ENCODE data around the gene DEF6.

The DEF6 gene

GRCh38 chr6:35296931-35297600, 552 bp upstream of the DEF6 start:
- Histone ChIP-seq H3K9me3 (replicated peaks; ENCODE audit: insufficient read depth, low read length) (no peaks in the 10 kb centered on the region), H3K9ac (ENCODE audit: low read length) (peak overlapping the region; percentile 42), H3K27ac (ENCODE audit: low read length) (peak overlapping the region; percentile 58; the same call in 1 of the 2 replicates), H3K27me3 (replicated peaks; ENCODE audit: insufficient read depth, low read length) (no peaks in the 10 kb centered on the region), H3F3A (ENCODE audit: insufficient read depth, low read length) (peaks cover 10% of the 10 kb centered on the region), H2AFZ (ENCODE audit: low read length) (peak overlapping the region; percentile 54), H3K4me3 (ENCODE audit: low read length) (no peak overlapping the region), H3K4me1 (ENCODE audit: low read length) (peaks cover 40% of the 10 kb centered on the region), H4K20me1 (ENCODE audit: insufficient read depth, low read length) (no peaks in the 10 kb centered on the region), H3K9me2 (replicated peaks; ENCODE audit: insufficient read depth, low read length) (no peaks in the 10 kb centered on the region), H3K36me3 (replicated peaks; ENCODE audit: insufficient read depth, low read length) (no peaks in the 10 kb centered on the region), H3K4me2 (ENCODE audit: low read depth, low read length) (peak overlapping the region; percentile 47; the same call in 1 of the 2 replicates), H3K79me2 (ENCODE audit: low read length) (peaks cover 39% of the 10 kb centered on the region)
- DNase-seq, result no peak
- TF ChIP-seq CTCF (IDR thresholded peaks at IDR 0.05; ENCODE audit: low read length), result no peak
- TF ChIP-seq EZH2 (optimal IDR thresholded peaks at IDR 0.05; ENCODE audit: low read depth, low read length), result no peak
- no peak for TF ChIP-seq EZH2phosphoT487 (IDR thresholded peaks at IDR 0.05; ENCODE audit: low read length)

GRCh38 chr6:35298625-35299140, 1.1 kb downstream of the DEF6 start:
- H3K36me3 ChIP-seq (replicated peaks; ENCODE audit: insufficient read depth, low read length), result no peaks in the 10 kb centered on the region
- H3F3A ChIP-seq (ENCODE audit: insufficient read depth, low read length), result peaks cover 26% of the 10 kb centered on the region
- H2AFZ ChIP-seq (ENCODE audit: low read length), result no peak overlapping the region
- H3K4me1 ChIP-seq (ENCODE audit: low read length), result peaks cover 50% of the 10 kb centered on the region
- peak overlapping the region; percentile 80 for H3K4me3 ChIP-seq (ENCODE audit: low read length)
- no peaks in the 10 kb centered on the region for H3K9me2 ChIP-seq (replicated peaks; ENCODE audit: insufficient read depth, low read length)
- H3K9ac ChIP-seq (ENCODE audit: low read length), result peak overlapping the region; percentile 86
- H3K4me2 ChIP-seq (ENCODE audit: low read depth, low read length), result peak overlapping the region; percentile 61
- no peaks in the 10 kb centered on the region for H4K20me1 ChIP-seq (ENCODE audit: insufficient read depth, low read length)
- DNase-seq, result peak; percentile 30
- no peaks in the 10 kb centered on the region for H3K9me3 ChIP-seq (replicated peaks; ENCODE audit: insufficient read depth, low read length)
- H3K27ac ChIP-seq (ENCODE audit: low read length), result peak overlapping the region; percentile 58; the same call in 1 of the 2 replicates
- TF ChIP-seq EZH2phosphoT487 (IDR thresholded peaks at IDR 0.05; ENCODE audit: low read length) (no peak), CTCF (IDR thresholded peaks at IDR 0.05; ENCODE audit: low read length) (no peak), EZH2 (optimal IDR thresholded peaks at IDR 0.05; ENCODE audit: low read depth, low read length) (no peak)
- peaks cover 46% of the 10 kb centered on the region for H3K79me2 ChIP-seq (ENCODE audit: low read length)
- no peaks in the 10 kb centered on the region for H3K27me3 ChIP-seq (replicated peaks; ENCODE audit: insufficient read depth, low read length)

- Histone ChIP-seq H3K9me3 (replicated peaks; ENCODE audit: insufficient read depth, low read length) (no peaks in the 10 kb centered on the region), H3K4me1 (ENCODE audit: low read length) (peaks cover 60% of the 10 kb centered on the region), H3F3A (ENCODE audit: insufficient read depth, low read length) (peaks cover 30% of the 10 kb centered on the region), H4K20me1 (ENCODE audit: insufficient read depth, low read length) (no peaks in the 10 kb centered on the region), H3K79me2 (ENCODE audit: low read length) (peaks cover 56% of the 10 kb centered on the region), H2AFZ (ENCODE audit: low read length) (no peak overlapping the region), H3K4me2 (ENCODE audit: low read depth, low read length) (peak overlapping the region; percentile 61), H3K27me3 (replicated peaks; ENCODE audit: insufficient read depth, low read length) (no peaks in the 10 kb centered on the region), H3K27ac (ENCODE audit: low read length) (peak overlapping the region; percentile 0; the same call in 1 of the 2 replicates), H3K36me3 (replicated peaks; ENCODE audit: insufficient read depth, low read length) (no peaks in the 10 kb centered on the region), H3K9ac (ENCODE audit: low read length) (peak overlapping the region; percentile 86; the same call in 1 of the 2 replicates), H3K4me3 (ENCODE audit: low read length) (no peak overlapping the region; the same call in 1 of the 2 replicates), H3K9me2 (replicated peaks; ENCODE audit: insufficient read depth, low read length) (no peaks in the 10 kb centered on the region)
- DNase-seq, result no peak
- no peak for TF ChIP-seq EZH2 (optimal IDR thresholded peaks at IDR 0.05; ENCODE audit: low read depth, low read length)
- no peak for TF ChIP-seq CTCF (IDR thresholded peaks at IDR 0.05; ENCODE audit: low read length)
- TF ChIP-seq EZH2phosphoT487 (IDR thresholded peaks at IDR 0.05; ENCODE audit: low read length), result no peak
Measured at GRCh38 chr6:35299674-35300073, 2.1 kb downstream of the DEF6 start.

All from MM.1S (cell line).